ENCODE measurements around the gene TTC9C. TPM values are rescaled to one million over a fixed set of nuclear protein-coding genes. Genes with fewer than 3 reads are reported as not detected.
A peak's percentile ranks its signal among the peaks of the same experiment; 100 is the strongest.

Gene TTC9C
- total and polyA plus RNA-seq, 2 of the 13 experiments (the other 11 are each of a cell fraction or from before 2014, with no cell fraction given), result 28.0 to 36.4 TPM

GRCh38 chr11:62727165-62727871, 968 bp upstream of the TTC9C start, which contains the start of gene HNRNPUL2 (continued):
- TF ChIP-seq ZBTB44 (CRISPR knock-in tag; IDR thresholded peaks at IDR 0.05) (peak; percentile 78; the same call in 1 of the 2 replicates), ZNF335 (CRISPR knock-in tag; IDR thresholded peaks at IDR 0.05) (peak; percentile 84), ZNF781 (CRISPR knock-in tag; IDR thresholded peaks at IDR 0.05; ENCODE audit: borderline replicate concordance, not compliant biosample characterization) (peak; percentile 66), ETV5 (CRISPR knock-in tag; IDR thresholded peaks at IDR 0.05; ENCODE audit: borderline replicate concordance) (peak; percentile 72; the same call in 1 of the 2 replicates), SNAPC2 (CRISPR knock-in tag; IDR thresholded peaks at IDR 0.05) (peak; percentile 68; the same call in 1 of the 2 replicates), CENPT (CRISPR knock-in tag; IDR thresholded peaks at IDR 0.05; ENCODE audit: low read depth) (peak; percentile 95), E2F2 (CRISPR knock-in tag; IDR thresholded peaks at IDR 0.05; ENCODE audit: borderline replicate concordance) (peak; percentile 59; the same call in 1 of the 2 replicates), ZNF124 (CRISPR knock-in tag; IDR thresholded peaks at IDR 0.05) (peak; percentile 92; the same call in 1 of the 2 replicates), ZNF569 (CRISPR knock-in tag; IDR thresholded peaks at IDR 0.05; ENCODE audit: borderline replicate concordance) (no peak), GABPB1 (CRISPR knock-in tag; IDR thresholded peaks at IDR 0.05) (peak; percentile 91), FUBP1 (CRISPR knock-in tag; IDR thresholded peaks at IDR 0.05; ENCODE audit: borderline replicate concordance) (no peak; the same call in 1 of the 2 replicates), ISX (CRISPR knock-in tag; conservative IDR thresholded peaks at IDR 0.05) (peak; percentile 95), NFYB (CRISPR knock-in tag; IDR thresholded peaks at IDR 0.05) (no peak; the same call in 1 of the 2 replicates), MXD4 (CRISPR knock-in tag; IDR thresholded peaks at IDR 0.05) (peak; percentile 94), GMEB1 (CRISPR knock-in tag; IDR thresholded peaks at IDR 0.05; ENCODE audit: borderline replicate concordance) (peak; percentile 83), ZNF891 (CRISPR knock-in tag; IDR thresholded peaks at IDR 0.05) (peak; percentile 94), TCF7 (IDR thresholded peaks at IDR 0.05; ENCODE audit: low read depth) (no peak), BRF2 (CRISPR knock-in tag; IDR thresholded peaks at IDR 0.05) (peak; percentile 97), YY1 (IDR thresholded peaks at IDR 0.05; ENCODE audit: insufficient read depth, insufficient replicate concordance, low read depth, low read length) (peak; percentile 13), ZNF883 (CRISPR knock-in tag; IDR thresholded peaks at IDR 0.05; ENCODE audit: not compliant biosample characterization) (peak; percentile 57), KDM3A (CRISPR knock-in tag; IDR thresholded peaks at IDR 0.05; ENCODE audit: low read depth) (0 out of 2 replicates have a peak, but pooled peaks have one; percentile 53)
